Stimulated activated CD4-positive, alpha-beta T cell treated with anti-CD3 and anti-CD28 coated beads, Interleukin-1b, Interleukin-23, amount 100 ng/mL, for 48 hours (primary cell): ENCODE data around the gene MYO1D.
"Not testable (repeated sequence)": the region's sequence is repeated elsewhere in the genome, so short reads cannot be mapped to it uniquely, and the experiment has no call there.

Experiments
- DNase-seq: peaks from one replicate; pipeline ENCODE4 v3.0.0-alpha.2; 2020

MYO1D gene

GRCh38 chr17:32723310-32723955, 153.5 kb downstream of the MYO1D start:
- no peak for DNase-seq

- no peak for DNase-seq
Observed at GRCh38 chr17:32722733-32723132, 154.2 kb downstream of the MYO1D start.

GRCh38 chr17:32720671-32721070, 156.3 kb downstream of the MYO1D start:
- no peak for DNase-seq

GRCh38 chr17:32719689-32720088, 157.2 kb downstream of the MYO1D start:
- DNase-seq: no peak

- DNase-seq: not testable (repeated sequence)
Observed at GRCh38 chr17:32714922-32715321, 162.0 kb downstream of the MYO1D start.

- DNase-seq: not testable (repeated sequence)
Observed at GRCh38 chr17:32714206-32714605, 162.7 kb downstream of the MYO1D start.

GRCh38 chr17:32713081-32713480, 163.8 kb downstream of the MYO1D start:
- DNase-seq: no peak

GRCh38 chr17:32709562-32709961, 167.4 kb downstream of the MYO1D start:
- DNase-seq: no peak

- no peak for DNase-seq
Observed at GRCh38 chr17:32701871-32702270, 175.1 kb downstream of the MYO1D start.

- no peak for DNase-seq
Observed at GRCh38 chr17:32699247-32699646, 177.7 kb downstream of the MYO1D start.

GRCh38 chr17:32697728-32698625, 178.9 kb downstream of the MYO1D start:
- peak; percentile 4 for DNase-seq

- no peak for DNase-seq
Observed at GRCh38 chr17:32696426-32696825, 180.5 kb downstream of the MYO1D start.

- no peak for DNase-seq
Observed at GRCh38 chr17:32695864-32696263, 181.1 kb downstream of the MYO1D start.

- no peak for DNase-seq
Observed at GRCh38 chr17:32693194-32693897, 183.6 kb downstream of the MYO1D start.

- DNase-seq: no peak
Observed at GRCh38 chr17:32692179-32692578, 184.7 kb downstream of the MYO1D start.

- DNase-seq: no peak
Observed at GRCh38 chr17:32689348-32689747, 187.6 kb downstream of the MYO1D start.

- DNase-seq: no peak
Observed at GRCh38 chr17:32688221-32688620, 188.7 kb downstream of the MYO1D start.

- DNase-seq: no peak
Observed at GRCh38 chr17:32684087-32684958, 192.6 kb downstream of the MYO1D start.

- DNase-seq: no peak
Observed at GRCh38 chr17:32673964-32674363, 203.0 kb downstream of the MYO1D start.

GRCh38 chr17:32672711-32673110, 204.2 kb downstream of the MYO1D start:
- no peak for DNase-seq

- no peak for DNase-seq
Observed at GRCh38 chr17:32671896-32672295, 205.0 kb downstream of the MYO1D start.

GRCh38 chr17:32664936-32665583, 211.9 kb downstream of the MYO1D start:
- no peak for DNase-seq
